H1 (cell line): ENCODE data around the gene WDR53. TPM values are rescaled to one million over a fixed set of nuclear protein-coding genes. Genes with fewer than 3 reads are reported as not detected.

Source experiments
- CEBPB ChIP-seq: IDR thresholded peaks from 2 replicates; pipeline ENCODE4 v1.6.1; 2012; ENCODE audit warnings: low read depth, low read length
- CREB1 ChIP-seq: IDR thresholded peaks from 2 replicates; pipeline ENCODE4 v1.6.1; 2012; ENCODE audit warnings: inconsistent platforms
- EZH2 ChIP-seq: fragments of 200-600 bp; sonication (generic); IDR thresholded peaks from 2 replicates; pipeline ENCODE4 v1.7.1; 2012; ENCODE audit warnings: low read depth, mild to moderate bottlenecking, moderate library complexity, low read length, inconsistent platforms; ENCODE audit not compliant: severe bottlenecking
- POU5F1 ChIP-seq: IDR thresholded peaks from 2 replicates; pipeline ENCODE4 v1.6.1; 2011; ENCODE audit warnings: low read depth, mild to moderate bottlenecking, low read length, moderate library complexity
- RAD21 ChIP-seq, 2 experiments: IDR thresholded peaks in 1 of 2; conservative IDR thresholded peaks in 1 of 2; 2 replicates each; pipeline ENCODE4 v1.6.1; 2011; ENCODE audit warnings: low read depth in 2 of 2, low read length in 2 of 2, improper control_type of control experiment in 1 of 2, inconsistent platforms in 1 of 2, mild to moderate bottlenecking in 1 of 2, moderate library complexity in 1 of 2
- SIN3A ChIP-seq, 2 experiments: IDR thresholded peaks in 1 of 2; conservative IDR thresholded peaks in 1 of 2; 2 replicates each; pipeline ENCODE4 v1.6.1; 2011 to 2012; ENCODE audit warnings: low read length in 2 of 2, improper control_type of control experiment in 1 of 2, low read depth in 1 of 2, mild to moderate bottlenecking in 1 of 2
- polyA plus RNA-seq, 7 experiments: library from polyadenylated mRNA; depleted of rRNA in 3 of 7; stranded (reverse) in 5 of 7; unstranded in 2 of 7; fragments of >200 nt in 5 of 7; fragments of 200-250 nt in 2 of 7; gene quantifications; 1 replicate in 5 of 7; 2 replicates in 1 of 7; 4 replicates in 1 of 7; pipeline versions ENCODE4 v1.2.1 to v1.2.3, GENCODE V29; 2011 to 2013; ENCODE audit warnings: missing spikeins in 2 of 7, mixed read lengths in 2 of 7
- total RNA-seq: library from RNA; stranded (reverse); fragmentation: NEBNext Ultra II Directional; extraction: Animal tissue kit (Norgen Biotek cat#: 25700); gene quantifications from 2 replicates; pipeline ENCODE4 v1.2.1, GENCODE V29; 2021

The WDR53 gene
- total and polyA plus RNA-seq, 2 of the 8 experiments (the other 6 are each of a cell fraction or from before 2014, with no cell fraction given), result 7.4 to 18.8 TPM

DNA sequence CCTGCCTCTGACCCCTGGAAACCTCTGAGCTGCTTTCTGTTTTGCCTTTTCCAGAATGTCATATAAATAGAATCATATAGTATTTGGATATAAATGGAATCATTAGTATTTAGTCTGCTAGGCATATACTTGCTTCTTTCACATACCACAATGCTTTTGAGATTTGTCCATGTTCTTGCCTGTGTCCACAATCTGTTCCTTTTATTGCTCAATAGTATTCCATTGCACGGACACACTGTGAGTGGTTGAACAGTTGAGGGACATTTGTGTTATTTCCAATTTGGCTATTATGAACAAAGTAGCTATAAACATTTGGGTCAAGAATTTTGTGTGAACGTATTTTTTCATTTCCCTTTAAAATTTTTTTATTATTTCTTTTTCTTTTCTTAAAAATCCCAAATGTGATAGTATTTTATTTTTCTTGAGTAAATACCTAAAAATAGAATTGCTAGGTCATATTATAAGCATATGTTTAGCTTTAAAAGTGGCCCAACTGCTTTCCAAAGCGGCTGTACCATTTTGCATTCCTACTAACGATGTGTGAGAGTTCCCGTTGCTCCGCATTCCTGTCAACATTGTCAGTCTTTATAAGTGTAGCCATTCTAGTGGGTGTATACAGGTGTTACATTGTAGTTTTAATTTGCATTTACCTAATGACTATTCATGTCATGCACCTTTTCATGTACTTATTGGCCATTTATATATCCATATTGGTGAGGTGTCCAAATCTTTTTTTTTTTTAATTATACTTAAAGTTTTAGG lies 26.5 kb downstream of the WDR53 start (continued):
- no peak; the same call in 1 of the 2 replicates for TF ChIP-seq CEBPB
- no peak for TF ChIP-seq EZH2
- no peak for TF ChIP-seq CREB1
- TF ChIP-seq RAD21 (IDR thresholded peaks at IDR 0.05 in 1 of 2, conservative IDR thresholded peaks at IDR 0.05 in 1 of 2; ENCODE audit: low read depth in 2 of 2, low read length in 2 of 2), result no peak
- no peak for TF ChIP-seq SIN3A (conservative IDR thresholded peaks at IDR 0.05 in 1 of 2, IDR thresholded peaks at IDR 0.05 in 1 of 2; ENCODE audit: low read depth in 1 of 2, low read length in 2 of 2)
- TF ChIP-seq POU5F1, result no peak
